HG03103 (cell line): ENCODE results near the gene PGLYRP1.

ENCODE experiments used
- ATAC-seq: cut with Tn5 transposase; IDR thresholded peaks from one replicate; pipeline ENCODE4 v1.9.1; 2021; ENCODE audit warnings: low read depth; ENCODE audit not compliant: unreplicated experiment

The PGLYRP1 gene

GRCh38 chr19:46006411-46006810 lies 16.4 kb downstream of the PGLYRP1 start:
- ATAC-seq = no peak

GRCh38 chr19:46002678-46003275 lies 20.1 kb downstream of the PGLYRP1 start:
- ATAC-seq = no peak

DNA sequence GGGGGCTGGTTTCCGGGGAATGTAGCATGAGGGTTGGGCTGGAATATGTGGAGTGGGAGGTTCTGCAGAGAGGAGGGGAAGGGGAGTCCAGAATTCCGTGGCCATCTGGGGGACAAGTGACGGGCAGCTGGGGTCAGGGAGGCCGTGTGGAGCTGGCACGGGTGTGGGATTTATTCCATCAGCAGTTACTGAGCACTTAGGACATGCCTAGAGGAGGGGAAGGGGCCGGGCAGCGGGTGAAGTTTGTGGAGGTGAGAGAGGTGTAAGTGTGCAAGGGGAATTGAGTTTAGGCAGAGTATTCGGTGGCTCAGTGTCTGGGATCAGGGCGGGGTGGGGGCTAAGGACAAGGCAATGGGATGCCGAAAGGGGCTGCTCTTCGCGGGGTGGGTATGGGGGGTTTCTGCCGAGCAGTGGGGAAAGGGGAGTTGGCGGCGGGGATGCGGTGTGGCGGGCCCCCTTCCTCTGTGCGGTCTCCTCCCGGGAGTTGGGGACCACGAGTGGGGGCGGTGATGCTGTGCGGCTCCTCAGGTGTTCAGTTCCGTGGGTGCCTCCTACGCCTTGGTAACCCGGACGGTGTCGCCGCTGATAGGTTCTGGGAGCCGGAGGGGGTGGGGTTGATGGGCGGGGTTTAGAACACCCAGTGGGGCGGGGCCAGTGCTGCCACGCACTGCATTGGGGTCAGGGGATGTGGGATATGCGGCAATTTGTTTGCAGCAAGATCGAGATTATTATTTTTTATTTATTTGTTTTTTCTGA lies 22.2 kb downstream of the PGLYRP1 start:
- no peak for ATAC-seq

DNA sequence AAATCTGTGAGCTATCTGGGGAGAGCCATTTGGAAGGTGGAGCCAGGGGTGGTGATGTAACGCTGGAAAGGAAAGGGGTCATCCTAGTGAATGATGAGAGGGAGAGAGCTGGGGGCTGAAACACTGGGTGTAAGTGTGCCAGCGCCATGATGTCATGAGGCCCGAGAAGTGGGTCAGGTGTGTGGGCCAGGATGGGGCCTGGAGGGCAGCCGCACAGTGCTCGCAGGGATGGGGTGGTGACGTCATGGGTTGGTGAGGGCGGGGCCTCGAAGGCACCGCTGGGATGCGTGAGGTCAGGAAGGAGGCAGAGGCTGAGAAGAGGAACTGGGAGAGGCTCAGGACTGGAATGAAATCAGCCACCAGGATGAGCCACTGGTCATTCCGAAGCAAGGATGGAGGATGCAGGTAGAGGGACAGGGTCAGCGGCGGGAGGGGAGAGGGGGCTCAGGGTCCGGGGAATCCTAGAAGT lies 23.2 kb downstream of the PGLYRP1 start:
- ATAC-seq = no peak

DNA sequence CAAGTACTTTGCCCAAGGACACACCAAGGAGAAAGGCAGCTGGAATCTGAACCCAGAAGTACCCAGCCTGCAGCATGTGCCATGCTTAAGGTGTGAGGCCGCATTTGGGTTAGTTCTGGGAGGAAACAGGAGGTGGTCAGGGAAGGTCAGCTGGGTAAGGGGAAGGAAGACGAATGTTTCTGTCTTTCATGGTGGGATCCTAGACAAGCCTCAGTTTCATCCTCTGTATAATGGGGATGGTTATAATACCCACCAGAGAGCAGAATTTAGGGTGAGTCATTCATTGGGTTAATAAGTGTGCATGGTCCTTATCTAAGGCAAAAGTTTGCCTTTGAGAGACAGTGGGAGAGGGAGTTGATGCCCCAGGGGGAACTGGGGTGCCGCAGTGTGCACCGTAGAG lies 24.0 kb downstream of the PGLYRP1 start:
- ATAC-seq = no peak

- no peak for ATAC-seq
Measured at GRCh38 chr19:45996933-45997332, 25.9 kb downstream of the PGLYRP1 start.

GRCh38 chr19:45995715-45996385 lies 27.0 kb downstream of the PGLYRP1 start:
- no peak for ATAC-seq

- peak; percentile 90 for ATAC-seq
Measured at GRCh38 chr19:45994998-45995714, 27.7 kb downstream of the PGLYRP1 start, which contains the start of gene CCDC61. CCDC61 (plus strand) TSS chr19:45995467; CDS start chr19:46003019, 7,552 bp downstream.

GRCh38 chr19:45994456-45994997 lies 28.3 kb downstream of the PGLYRP1 start:
- no peak for ATAC-seq

- ATAC-seq = no peak
Measured at GRCh38 chr19:45990113-45990728, 32.6 kb downstream of the PGLYRP1 start.

DNA sequence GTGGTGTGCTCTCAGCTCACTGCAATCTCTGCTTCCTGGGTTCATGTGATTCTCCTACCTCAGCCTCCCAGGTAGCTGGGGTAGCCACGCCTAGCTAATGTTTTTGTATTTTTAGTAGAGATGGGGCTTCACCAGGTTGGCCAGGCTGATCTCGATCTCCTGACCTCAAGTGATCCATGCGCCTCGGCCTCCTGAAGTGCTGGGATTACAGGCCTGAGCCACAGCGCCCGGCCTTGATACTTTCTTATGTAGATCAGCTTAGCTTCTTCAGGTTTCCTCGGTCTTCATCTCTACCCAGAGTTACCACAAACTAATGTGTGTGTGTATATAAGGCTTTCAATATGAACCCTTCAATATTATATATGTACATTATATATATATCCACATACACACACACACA lies 37.5 kb downstream of the PGLYRP1 start:
- no peak for ATAC-seq

GRCh38 chr19:45981350-45981749 lies 41.5 kb downstream of the PGLYRP1 start:
- ATAC-seq = no peak

- ATAC-seq = no peak
Measured at GRCh38 chr19:45978156-45978555, 44.7 kb downstream of the PGLYRP1 start.

DNA sequence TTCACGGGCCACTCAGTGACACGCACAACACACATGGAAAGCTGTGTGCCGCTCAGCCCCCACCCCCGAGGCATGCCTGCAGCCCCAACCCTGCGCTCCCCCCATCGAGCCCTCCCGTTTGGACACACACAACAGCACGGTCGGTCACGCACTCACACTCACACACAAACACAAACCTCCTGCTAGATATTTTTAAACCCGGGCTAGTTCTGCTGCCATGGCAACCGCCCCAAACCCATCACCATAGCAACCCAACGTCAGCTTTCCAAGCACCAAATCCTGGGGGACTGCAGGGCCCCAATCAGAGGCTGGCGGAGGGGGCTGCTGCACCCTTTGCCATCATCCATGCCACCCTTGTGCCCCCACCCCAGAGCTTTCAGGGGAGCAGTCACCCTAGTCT lies 46.7 kb downstream of the PGLYRP1 start:
- no peak for ATAC-seq

DNA sequence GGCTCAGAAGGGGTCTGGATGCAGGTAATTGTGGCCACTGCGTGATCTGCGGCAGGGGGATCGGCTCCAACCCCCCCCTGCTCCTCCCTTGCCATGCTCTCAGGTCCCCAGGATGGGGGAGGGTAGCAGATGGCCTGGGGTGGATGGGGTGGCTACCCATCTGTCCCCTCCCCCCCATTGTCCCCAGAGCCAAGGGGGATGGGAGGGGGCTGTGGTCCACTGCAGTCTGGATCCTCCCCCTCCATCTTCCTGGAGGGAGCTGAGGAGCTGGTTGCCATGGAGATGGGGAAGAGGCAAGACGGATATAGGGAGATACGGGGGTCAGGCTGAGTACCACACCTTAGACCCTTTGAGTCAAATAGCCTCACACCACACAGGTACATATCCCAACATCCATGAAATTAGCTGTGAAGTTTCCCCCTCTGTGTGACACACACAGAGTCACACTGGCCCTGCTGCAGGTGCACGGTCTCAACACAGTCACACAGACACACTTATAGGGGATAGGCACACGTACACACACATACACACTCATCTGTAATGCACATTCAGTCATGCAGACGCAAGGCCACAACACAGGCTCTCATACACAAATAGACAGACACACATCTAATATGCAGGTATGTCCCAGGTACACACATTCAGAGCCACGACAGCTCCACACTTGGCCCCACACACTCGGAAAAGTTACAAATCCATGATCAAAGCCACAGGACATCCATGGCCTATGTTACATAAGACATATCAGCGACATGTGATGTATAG lies 47.4 kb downstream of the PGLYRP1 start:
- no peak for ATAC-seq

- ATAC-seq = no peak
Measured at GRCh38 chr19:45973553-45974338, 49.1 kb downstream of the PGLYRP1 start, which contains the start of gene NOVA2. NOVA2 (minus strand) TSS chr19:45973865; CDS start chr19:45973351, 514 bp downstream.

DNA sequence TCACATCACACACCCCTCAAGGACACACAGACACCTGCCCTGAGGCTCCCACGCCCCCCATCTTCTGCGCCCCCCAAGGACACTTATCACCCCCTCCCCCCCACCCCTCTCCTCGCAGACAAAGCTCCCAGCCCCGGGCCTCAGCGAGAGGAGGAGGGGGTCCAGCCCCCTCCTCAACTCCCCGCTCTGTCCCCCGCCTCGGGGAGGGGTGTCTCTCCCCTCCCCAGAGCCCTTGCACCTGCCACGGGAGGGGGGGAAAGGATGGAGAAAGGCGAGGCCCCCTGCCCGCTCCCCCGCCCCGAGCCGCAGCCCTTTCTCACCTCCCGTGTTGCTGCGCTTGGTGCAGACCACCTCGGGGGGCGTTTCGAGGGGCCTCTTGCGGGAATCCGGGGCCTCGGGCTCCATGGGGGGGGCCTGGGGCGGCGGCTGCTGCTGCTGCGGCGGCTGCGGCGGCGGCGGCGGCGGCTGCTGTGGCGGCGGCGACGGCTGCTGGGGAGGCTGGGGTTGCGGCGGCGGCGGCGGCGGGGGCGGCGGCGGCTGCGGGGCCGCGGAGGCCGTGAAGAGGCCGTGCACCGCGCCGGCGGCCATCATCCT lies 49.8 kb downstream of the PGLYRP1 start:
- ATAC-seq = no peak
